ENCODE results near the gene NSUN4.
"Not testable (repeated sequence)": the region's sequence is repeated elsewhere in the genome, so short reads cannot be mapped to it uniquely, and the experiment has no call there.

The NSUN4 gene

GRCh38 chr1:46322191-46322590 lies 18.4 kb upstream of the NSUN4 start:
- DNase-seq (ENCODE audit: low read depth, low spot score); H3K4me3 ChIP-seq (ENCODE audit: low read length): not testable (repeated sequence)

- DNase-seq (ENCODE audit: low read depth, low spot score); H3K4me3 ChIP-seq (ENCODE audit: low read length): not testable (repeated sequence)
Observed at GRCh38 chr1:46325285-46326076, 15.1 kb upstream of the NSUN4 start.

GRCh38 chr1:46328182-46328581 lies 12.4 kb upstream of the NSUN4 start:
- not testable (repeated sequence) for DNase-seq (ENCODE audit: low read depth, low spot score); H3K4me3 ChIP-seq (ENCODE audit: low read length)

- DNase-seq (ENCODE audit: low read depth, low spot score); H3K4me3 ChIP-seq (ENCODE audit: low read length): not testable (repeated sequence)
Observed at GRCh38 chr1:46329807-46330206, 10.8 kb upstream of the NSUN4 start.

DNA sequence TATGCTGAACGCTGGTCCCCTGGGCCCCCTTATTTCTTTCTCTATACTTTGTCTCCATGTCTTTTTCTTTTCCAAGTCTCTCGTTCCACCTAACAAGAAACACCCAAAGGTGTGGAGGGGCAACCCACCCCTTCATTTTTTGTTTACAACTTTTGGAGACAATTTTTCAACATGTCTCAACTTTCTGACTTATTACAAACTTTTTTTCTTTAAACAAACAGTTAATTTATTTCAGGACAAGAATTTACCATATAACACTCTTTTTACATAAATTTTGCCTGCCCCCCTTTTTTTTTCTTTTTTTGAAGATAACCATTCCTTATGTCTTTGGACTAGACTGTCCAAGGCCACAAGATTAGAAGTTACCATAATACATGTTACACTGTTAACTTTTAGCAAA lies 10.2 kb upstream of the NSUN4 start:
- DNase-seq (ENCODE audit: low read depth, low spot score); H3K4me3 ChIP-seq (ENCODE audit: low read length): not testable (repeated sequence)

- H3K4me3 ChIP-seq (ENCODE audit: low read length); DNase-seq (ENCODE audit: low read depth, low spot score): not testable (repeated sequence)
Observed at GRCh38 chr1:46331786-46332540, 8.6 kb upstream of the NSUN4 start.

- H3K4me3 ChIP-seq (ENCODE audit: low read length): no peak overlapping the region
- DNase-seq (ENCODE audit: low read depth, low spot score): no peak
Observed at GRCh38 chr1:46333300-46334029, 7.1 kb upstream of the NSUN4 start.

- H3K4me3 ChIP-seq (ENCODE audit: low read length): no peak overlapping the region
- no peak for DNase-seq (ENCODE audit: low read depth, low spot score)
Observed at GRCh38 chr1:46334030-46334384, 6.6 kb upstream of the NSUN4 start.

- no peak overlapping the region for H3K4me3 ChIP-seq (ENCODE audit: low read length)
Observed at GRCh38 chr1:46335081-46335480, 5.5 kb upstream of the NSUN4 start.

GRCh38 chr1:46337409-46337808 lies 3.2 kb upstream of the NSUN4 start:
- H3K4me3 ChIP-seq (ENCODE audit: low read length); DNase-seq (ENCODE audit: low read depth, low spot score): not testable (repeated sequence)

More at GRCh38 chr1:46335081-46335480, 5.5 kb upstream of the NSUN4 start:
- no peak for DNase-seq (ENCODE audit: low read depth, low spot score)

- H3K4me3 ChIP-seq (ENCODE audit: low read length): peak overlapping the region; percentile 98
- DNase-seq (ENCODE audit: low read depth, low spot score): no peak
Observed at GRCh38 chr1:46341222-46342083, 846 bp downstream of the NSUN4 start.

GRCh38 chr1:46342084-46342656 lies 1.6 kb downstream of the NSUN4 start:
- DNase-seq (ENCODE audit: low read depth, low spot score): peak; percentile 20

GRCh38 chr1:46342677-46343350 lies 2.2 kb downstream of the NSUN4 start:
- DNase-seq (ENCODE audit: low read depth, low spot score): no peak

More at GRCh38 chr1:46342084-46342656, 1.6 kb downstream of the NSUN4 start:
- no peak overlapping the region for H3K4me3 ChIP-seq (ENCODE audit: low read length)

DNA sequence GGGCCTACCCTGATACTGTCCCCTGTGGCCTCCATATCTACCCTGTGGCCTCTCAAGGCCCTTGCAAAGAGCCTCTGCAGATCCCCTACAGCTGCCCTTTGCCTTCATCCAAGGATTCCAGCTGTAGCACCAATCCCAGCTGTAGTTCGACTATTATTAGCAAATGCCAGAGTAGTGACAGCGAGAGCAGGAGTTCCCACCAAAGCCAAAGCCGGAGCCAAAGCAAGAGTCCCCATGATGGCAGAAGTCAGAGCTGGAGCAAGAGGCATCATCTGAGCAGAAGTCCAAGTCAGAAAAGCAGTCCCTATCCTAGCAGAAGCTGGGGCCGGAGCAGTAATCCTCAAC lies 2.7 kb downstream of the NSUN4 start:
- DNase-seq (ENCODE audit: low read depth, low spot score): no peak
- H3K4me3 ChIP-seq (ENCODE audit: low read length): no peak overlapping the region

More at GRCh38 chr1:46342677-46343350, 2.2 kb downstream of the NSUN4 start:
- no peak overlapping the region for H3K4me3 ChIP-seq (ENCODE audit: low read length)

DNA sequence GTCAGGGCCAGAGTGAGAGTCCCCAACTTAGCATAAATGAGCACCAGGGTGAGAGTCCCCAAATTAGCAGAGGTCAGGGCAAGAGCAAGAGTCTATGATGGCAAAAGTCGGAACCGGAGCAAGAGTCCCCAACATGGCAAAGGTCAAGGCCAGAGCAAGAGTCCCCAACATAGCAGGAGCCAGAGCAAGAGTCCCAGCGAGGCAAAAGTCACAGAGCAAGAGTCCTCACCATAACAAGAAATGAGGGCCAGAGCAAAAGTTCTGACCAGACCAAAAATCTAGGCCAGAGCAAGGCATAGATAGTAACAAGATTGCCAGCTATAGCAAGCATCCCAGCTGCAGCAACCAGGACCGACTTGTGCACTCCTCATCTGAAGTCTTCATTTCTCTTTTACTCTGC lies 3.1 kb downstream of the NSUN4 start:
- DNase-seq (ENCODE audit: low read depth, low spot score): no peak
- no peak overlapping the region for H3K4me3 ChIP-seq (ENCODE audit: low read length)

DNA sequence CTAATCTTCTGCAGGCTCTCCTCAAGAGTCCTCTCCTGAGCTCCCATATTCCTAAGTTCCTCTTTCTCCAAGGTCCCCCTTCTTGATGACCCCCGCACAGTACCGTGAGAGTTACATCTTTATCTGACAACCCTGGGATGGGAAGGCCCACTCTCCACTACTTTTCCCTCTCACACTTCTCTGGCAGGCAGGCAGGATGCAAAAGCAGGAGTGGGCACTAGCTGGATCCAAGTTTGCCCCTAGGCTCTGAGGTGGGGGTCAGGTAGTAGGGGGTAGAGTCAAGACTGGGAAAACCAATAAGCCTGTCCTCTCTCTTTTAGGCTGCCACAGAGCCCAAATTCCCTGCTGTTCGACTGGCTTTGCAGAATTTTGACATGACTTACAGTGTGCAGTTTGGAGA lies 3.9 kb downstream of the NSUN4 start:
- no peak for DNase-seq (ENCODE audit: low read depth, low spot score)
- no peak overlapping the region for H3K4me3 ChIP-seq (ENCODE audit: low read length)

GRCh38 chr1:46345281-46345680 lies 4.7 kb downstream of the NSUN4 start:
- DNase-seq (ENCODE audit: low read depth, low spot score): no peak
- no peak overlapping the region for H3K4me3 ChIP-seq (ENCODE audit: low read length)

GRCh38 chr1:46352363-46352762 lies 11.8 kb downstream of the NSUN4 start:
- H3K4me3 ChIP-seq (ENCODE audit: low read length): no peak overlapping the region
- DNase-seq (ENCODE audit: low read depth, low spot score): no peak
